ENCODE results near the gene AEN.

DNA sequence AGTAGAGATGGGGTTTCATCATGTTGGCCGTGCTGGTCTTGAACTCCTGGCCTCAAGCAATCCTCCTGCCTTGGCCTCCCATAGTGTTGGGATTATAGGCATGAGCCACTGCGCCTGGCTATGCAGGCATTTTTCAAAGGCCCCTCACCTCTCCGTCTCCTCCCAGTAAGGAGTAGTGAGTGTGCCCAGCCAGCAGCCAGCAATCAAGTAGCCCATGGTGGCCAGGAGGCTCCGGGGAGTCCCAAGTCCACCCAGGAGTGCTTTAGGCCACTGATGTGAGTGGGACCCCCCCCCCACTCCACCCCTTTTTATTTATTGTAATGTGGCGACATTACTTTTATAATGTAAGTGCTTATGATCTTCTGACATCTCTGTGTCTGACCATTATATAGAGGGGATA, 25.8 kb downstream of the AEN start:
- TF ChIP-seq, protein P1, sequence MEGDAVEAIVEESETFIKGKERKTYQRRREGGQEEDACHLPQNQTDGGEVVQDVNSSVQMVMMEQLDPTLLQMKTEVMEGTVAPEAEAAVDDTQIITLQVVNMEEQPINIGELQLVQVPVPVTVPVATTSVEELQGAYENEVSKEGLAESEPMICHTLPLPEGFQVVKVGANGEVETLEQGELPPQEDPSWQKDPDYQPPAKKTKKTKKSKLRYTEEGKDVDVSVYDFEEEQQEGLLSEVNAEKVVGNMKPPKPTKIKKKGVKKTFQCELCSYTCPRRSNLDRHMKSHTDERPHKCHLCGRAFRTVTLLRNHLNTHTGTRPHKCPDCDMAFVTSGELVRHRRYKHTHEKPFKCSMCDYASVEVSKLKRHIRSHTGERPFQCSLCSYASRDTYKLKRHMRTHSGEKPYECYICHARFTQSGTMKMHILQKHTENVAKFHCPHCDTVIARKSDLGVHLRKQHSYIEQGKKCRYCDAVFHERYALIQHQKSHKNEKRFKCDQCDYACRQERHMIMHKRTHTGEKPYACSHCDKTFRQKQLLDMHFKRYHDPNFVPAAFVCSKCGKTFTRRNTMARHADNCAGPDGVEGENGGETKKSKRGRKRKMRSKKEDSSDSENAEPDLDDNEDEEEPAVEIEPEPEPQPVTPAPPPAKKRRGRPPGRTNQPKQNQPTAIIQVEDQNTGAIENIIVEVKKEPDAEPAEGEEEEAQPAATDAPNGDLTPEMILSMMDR (IDR thresholded peaks at IDR 0.05): no peak
- TF ChIP-seq POLR2A (IDR thresholded peaks at IDR 0.05): no peak

All from lower leg skin (tissue), 3 donors.